ENCODE data around the gene FREM1. TPM values are rescaled to one million over a fixed set of nuclear protein-coding genes. Genes with fewer than 3 reads are reported as not detected.

FREM1 gene
- total RNA-seq, 2 donors from 2014 or later = 8.6 to 21.0 TPM

DNA sequence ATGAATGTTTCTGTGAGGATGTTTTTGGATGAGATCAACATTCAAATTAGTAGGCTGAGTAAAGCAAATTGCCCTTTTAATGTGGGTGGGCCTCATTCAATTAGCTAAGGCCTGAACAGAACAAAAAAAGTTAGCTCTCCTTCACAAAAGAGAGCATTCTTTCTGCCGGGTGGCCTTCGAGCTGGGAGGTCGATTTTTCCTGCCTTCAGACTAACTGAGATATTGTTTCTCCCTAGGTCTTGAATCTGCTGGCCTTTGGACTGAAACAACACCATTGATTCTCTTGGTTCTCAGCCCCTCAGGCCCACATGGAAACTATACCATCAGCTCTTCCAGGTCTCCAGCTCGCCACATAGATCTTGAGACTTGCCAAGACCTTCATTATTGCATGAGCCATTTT lies 29.1 kb upstream of the FREM1 start:
- Histone ChIP-seq H3K9ac (ENCODE audit: extremely low read depth, low read length, poor library complexity, severe bottlenecking) (no peak overlapping the region), H3K9me3 (ENCODE audit: control insufficient read depth, low read length) (no peaks in the 10 kb centered on the region), H3K36me3 (ENCODE audit: control insufficient read depth, insufficient read depth, low read length) (no peaks in the 10 kb centered on the region), H3K4me3 (ENCODE audit: low read length) (no peak overlapping the region), H3K27ac (ENCODE audit: low read depth, low read length) (no peak overlapping the region), H3K27me3 (ENCODE audit: control insufficient read depth, insufficient read depth, low read length, poor library complexity, severe bottlenecking) (no peaks in the 10 kb centered on the region), H3K4me1 (ENCODE audit: control insufficient read depth, insufficient read depth, low read length) (no peaks in the 10 kb centered on the region)
- 71 to 76% methylated on average over 4 of the region's 4 CpGs for WGBS, 2 experiments (ENCODE audit: insufficient coverage in 1 of 2, insufficient read length in 1 of 2)
- DNase-seq = no peak
- TF ChIP-seq, protein P1, sequence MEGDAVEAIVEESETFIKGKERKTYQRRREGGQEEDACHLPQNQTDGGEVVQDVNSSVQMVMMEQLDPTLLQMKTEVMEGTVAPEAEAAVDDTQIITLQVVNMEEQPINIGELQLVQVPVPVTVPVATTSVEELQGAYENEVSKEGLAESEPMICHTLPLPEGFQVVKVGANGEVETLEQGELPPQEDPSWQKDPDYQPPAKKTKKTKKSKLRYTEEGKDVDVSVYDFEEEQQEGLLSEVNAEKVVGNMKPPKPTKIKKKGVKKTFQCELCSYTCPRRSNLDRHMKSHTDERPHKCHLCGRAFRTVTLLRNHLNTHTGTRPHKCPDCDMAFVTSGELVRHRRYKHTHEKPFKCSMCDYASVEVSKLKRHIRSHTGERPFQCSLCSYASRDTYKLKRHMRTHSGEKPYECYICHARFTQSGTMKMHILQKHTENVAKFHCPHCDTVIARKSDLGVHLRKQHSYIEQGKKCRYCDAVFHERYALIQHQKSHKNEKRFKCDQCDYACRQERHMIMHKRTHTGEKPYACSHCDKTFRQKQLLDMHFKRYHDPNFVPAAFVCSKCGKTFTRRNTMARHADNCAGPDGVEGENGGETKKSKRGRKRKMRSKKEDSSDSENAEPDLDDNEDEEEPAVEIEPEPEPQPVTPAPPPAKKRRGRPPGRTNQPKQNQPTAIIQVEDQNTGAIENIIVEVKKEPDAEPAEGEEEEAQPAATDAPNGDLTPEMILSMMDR (conservative IDR thresholded peaks at IDR 0.05) = no peak
- Mint-ChIP-seq H3K4me3 (no peak overlapping the region), H3K27ac (no peak overlapping the region), H3K27me3 (ENCODE audit: insufficient read depth) (no peaks in the 10 kb centered on the region), H3K9me3 (no peaks in the 10 kb centered on the region), H3K4me1 (no peaks in the 10 kb centered on the region), H3K36me3 (ENCODE audit: low read depth) (no peaks in the 10 kb centered on the region)

DNA sequence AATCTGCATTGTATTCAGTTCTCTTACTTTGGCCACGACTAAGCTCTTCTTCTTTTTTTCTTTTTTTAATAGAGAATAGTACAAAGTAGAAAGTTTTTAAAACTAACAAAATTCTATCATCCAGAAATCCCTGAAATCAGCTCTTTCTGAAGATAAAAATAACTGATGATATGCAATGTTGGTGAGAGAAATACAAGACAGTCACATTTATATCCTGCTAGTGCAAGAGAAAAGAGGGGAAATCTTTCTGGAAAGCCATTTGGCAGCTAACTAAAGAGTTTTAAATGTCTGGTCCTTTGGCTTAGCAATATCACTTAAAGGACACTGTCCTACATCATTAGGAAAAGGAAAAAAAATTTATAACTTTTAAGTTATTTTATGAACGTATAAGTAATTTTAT lies 27.0 kb upstream of the FREM1 start:
- Histone ChIP-seq H3K9me3 (ENCODE audit: control insufficient read depth, low read length) (no peaks in the 10 kb centered on the region), H3K9ac (ENCODE audit: extremely low read depth, low read length, poor library complexity, severe bottlenecking) (no peak overlapping the region), H3K4me3 (ENCODE audit: low read length) (no peak overlapping the region), H3K36me3 (ENCODE audit: control insufficient read depth, insufficient read depth, low read length) (no peaks in the 10 kb centered on the region), H3K27me3 (ENCODE audit: control insufficient read depth, insufficient read depth, low read length, poor library complexity, severe bottlenecking) (no peaks in the 10 kb centered on the region), H3K27ac (ENCODE audit: low read depth, low read length) (peak overlapping the region; percentile 95), H3K4me1 (ENCODE audit: control insufficient read depth, insufficient read depth, low read length) (no peaks in the 10 kb centered on the region)
- H3K27me3 Mint-ChIP-seq (ENCODE audit: insufficient read depth) = no peaks in the 10 kb centered on the region
- H3K9me3 Mint-ChIP-seq = no peaks in the 10 kb centered on the region
- H3K4me1 Mint-ChIP-seq = no peaks in the 10 kb centered on the region
- DNase-seq = no peak
- WGBS, 2 experiments (ENCODE audit: insufficient coverage in 1 of 2, insufficient read length in 1 of 2) = 67% methylated on average over 1 of the region's 2 CpGs; no CpG with 5 or more reads in 1 of the 2 experiments
- H3K4me3 Mint-ChIP-seq = no peak overlapping the region
- H3K36me3 Mint-ChIP-seq (ENCODE audit: low read depth) = no peaks in the 10 kb centered on the region
- no peak overlapping the region for H3K27ac Mint-ChIP-seq
- TF ChIP-seq, protein P1 (conservative IDR thresholded peaks at IDR 0.05) = no peak

DNA sequence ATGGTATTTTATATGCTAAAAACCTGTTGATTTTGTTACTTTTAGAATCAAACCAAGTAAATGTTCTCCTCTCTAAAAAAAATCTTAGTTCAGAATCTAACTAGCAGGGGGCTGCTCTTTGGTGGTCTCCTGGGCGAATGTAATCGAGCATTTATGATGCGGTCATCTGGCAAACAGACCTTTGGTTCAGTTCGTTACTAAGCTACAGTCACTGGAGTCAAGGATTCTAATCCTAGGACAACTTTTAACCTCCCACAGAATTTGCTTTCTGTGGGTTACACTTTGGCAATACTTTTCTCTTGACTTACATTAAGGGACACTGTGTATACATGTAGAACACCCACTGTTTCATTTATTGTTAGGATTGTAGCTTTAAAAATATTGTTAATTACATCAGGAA lies 26.3 kb upstream of the FREM1 start:
- Mint-ChIP-seq H3K4me1 (no peaks in the 10 kb centered on the region), H3K4me3 (no peak overlapping the region), H3K36me3 (ENCODE audit: low read depth) (no peaks in the 10 kb centered on the region), H3K27ac (no peak overlapping the region), H3K9me3 (no peaks in the 10 kb centered on the region), H3K27me3 (ENCODE audit: insufficient read depth) (no peaks in the 10 kb centered on the region)
- no peaks in the 10 kb centered on the region for H3K9me3 ChIP-seq (ENCODE audit: control insufficient read depth, low read length)
- H3K36me3 ChIP-seq (ENCODE audit: control insufficient read depth, insufficient read depth, low read length) = no peaks in the 10 kb centered on the region
- H3K27me3 ChIP-seq (ENCODE audit: control insufficient read depth, insufficient read depth, low read length, poor library complexity, severe bottlenecking) = no peaks in the 10 kb centered on the region
- H3K27ac ChIP-seq (ENCODE audit: low read depth, low read length) = peak overlapping the region; percentile 95
- H3K4me3 ChIP-seq (ENCODE audit: low read length) = no peak overlapping the region
- TF ChIP-seq, protein P1 (conservative IDR thresholded peaks at IDR 0.05) = no peak
- no peak for DNase-seq
- H3K4me1 ChIP-seq (ENCODE audit: control insufficient read depth, insufficient read depth, low read length) = no peaks in the 10 kb centered on the region
- 67 to 89% methylated on average over 4 of the region's 4 CpGs for WGBS, 2 experiments (ENCODE audit: insufficient coverage in 1 of 2, insufficient read length in 1 of 2)
- H3K9ac ChIP-seq (ENCODE audit: extremely low read depth, low read length, poor library complexity, severe bottlenecking) = no peak overlapping the region
